Choroid plexus epithelial cell (primary cell): ENCODE results near the gene SMAD9.

Experiments
- DNase-seq: peaks from one replicate; pipeline ENCODE4 v3.0.0-alpha.2; 2010; ENCODE audit warnings: low read depth
- H3K4me3 ChIP-seq: 2 replicates; pipeline ENCODE4 v1.5.1; 2011; ENCODE audit warnings: low read depth, mild to moderate bottlenecking, control low read depth, low read length, moderate library complexity
- TF ChIP-seq, protein P1 (sequence below): conservative IDR thresholded peaks from 2 replicates; pipeline ENCODE4 v1.5.1; 2011; ENCODE audit warnings: low read depth, mild to moderate bottlenecking, control low read depth, inconsistent platforms, low read length, moderate library complexity

Gene SMAD9

DNA sequence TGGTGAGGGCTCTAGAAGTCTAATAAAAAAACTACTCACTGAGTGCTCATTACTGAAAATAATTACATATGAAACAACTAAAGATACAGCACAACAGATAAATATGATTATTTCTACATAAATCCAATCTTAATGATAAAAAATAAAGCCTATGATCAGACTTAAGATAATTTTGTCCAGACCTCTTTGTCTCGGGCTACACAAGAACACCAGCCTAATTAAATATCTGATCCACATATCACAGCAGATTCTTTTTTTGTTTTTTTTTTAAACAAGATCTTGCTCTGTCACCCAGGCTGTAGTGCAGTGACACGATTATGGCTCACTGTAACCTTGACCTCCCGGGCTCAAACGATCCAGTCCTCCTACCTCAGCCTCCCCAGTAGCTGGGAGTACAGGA lies 30.3 kb upstream of the SMAD9 start:
- DNase-seq, result no peak
- no peak overlapping the region for H3K4me3 ChIP-seq
- TF ChIP-seq, protein P1, sequence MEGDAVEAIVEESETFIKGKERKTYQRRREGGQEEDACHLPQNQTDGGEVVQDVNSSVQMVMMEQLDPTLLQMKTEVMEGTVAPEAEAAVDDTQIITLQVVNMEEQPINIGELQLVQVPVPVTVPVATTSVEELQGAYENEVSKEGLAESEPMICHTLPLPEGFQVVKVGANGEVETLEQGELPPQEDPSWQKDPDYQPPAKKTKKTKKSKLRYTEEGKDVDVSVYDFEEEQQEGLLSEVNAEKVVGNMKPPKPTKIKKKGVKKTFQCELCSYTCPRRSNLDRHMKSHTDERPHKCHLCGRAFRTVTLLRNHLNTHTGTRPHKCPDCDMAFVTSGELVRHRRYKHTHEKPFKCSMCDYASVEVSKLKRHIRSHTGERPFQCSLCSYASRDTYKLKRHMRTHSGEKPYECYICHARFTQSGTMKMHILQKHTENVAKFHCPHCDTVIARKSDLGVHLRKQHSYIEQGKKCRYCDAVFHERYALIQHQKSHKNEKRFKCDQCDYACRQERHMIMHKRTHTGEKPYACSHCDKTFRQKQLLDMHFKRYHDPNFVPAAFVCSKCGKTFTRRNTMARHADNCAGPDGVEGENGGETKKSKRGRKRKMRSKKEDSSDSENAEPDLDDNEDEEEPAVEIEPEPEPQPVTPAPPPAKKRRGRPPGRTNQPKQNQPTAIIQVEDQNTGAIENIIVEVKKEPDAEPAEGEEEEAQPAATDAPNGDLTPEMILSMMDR, result no peak

DNA sequence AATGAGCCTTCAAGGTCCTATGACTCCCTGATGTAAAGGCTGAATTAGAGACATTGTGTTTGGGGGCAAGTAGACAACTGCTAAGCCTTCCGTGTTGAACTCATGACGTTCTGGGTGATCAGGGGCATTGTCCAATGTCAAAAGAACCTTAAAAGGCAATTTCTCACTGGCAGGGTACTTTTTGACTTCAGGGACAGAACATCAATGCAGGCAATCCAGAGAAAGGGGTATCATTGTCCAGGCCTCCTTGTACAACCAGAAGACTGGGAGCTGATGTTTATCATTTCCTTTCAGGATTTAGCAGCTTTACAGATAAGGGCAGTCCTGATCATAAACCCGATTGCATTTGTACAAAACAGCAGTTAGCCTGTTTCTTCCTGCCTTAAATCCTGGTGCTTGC lies 25.0 kb upstream of the SMAD9 start:
- TF ChIP-seq, protein P1, result no peak
- H3K4me3 ChIP-seq, result no peak overlapping the region
- no peak for DNase-seq

DNA sequence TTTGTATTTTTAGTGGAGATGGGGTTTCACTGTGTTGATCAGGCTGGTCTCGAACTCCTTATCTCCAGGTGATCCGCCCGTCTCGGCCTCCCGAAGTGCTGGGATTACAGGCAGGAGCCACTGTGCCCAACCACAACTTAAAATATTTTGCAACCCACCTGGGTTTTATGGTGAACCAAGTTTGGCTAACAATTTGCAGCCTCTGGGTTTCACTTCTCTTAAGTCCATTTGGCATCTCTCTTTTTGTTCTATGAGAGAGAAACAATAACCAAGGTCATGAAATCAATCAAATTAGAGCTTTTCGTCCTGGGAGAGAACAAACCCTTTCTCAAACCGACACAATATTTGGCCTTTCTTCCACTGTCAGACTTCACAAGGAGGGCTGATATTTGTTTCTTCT lies 5.6 kb upstream of the SMAD9 start:
- TF ChIP-seq, protein P1, result no peak
- H3K4me3 ChIP-seq, result no peak overlapping the region
- no peak for DNase-seq

DNA sequence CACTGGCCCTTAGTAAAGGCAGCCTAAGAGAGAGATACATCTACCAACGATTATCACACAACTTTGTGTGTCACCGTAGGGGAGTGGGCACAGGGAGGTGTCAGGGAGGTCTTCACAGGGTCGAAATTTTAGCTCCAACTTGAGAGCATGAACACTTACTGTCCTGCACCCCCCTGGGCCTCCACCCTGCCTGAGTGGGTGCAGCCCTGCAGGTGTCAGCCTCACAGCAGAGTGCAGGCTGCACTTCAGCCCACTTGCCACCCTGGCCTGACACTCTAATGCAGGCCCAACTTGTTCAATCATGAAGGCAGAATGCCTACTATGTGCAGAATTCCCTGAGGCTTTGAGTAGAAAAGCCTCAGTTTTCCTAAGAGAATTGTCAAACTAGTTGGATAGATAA lies 4.0 kb upstream of the SMAD9 start:
- no peak overlapping the region for H3K4me3 ChIP-seq
- TF ChIP-seq, protein P1, result no peak
- no peak for DNase-seq

DNA sequence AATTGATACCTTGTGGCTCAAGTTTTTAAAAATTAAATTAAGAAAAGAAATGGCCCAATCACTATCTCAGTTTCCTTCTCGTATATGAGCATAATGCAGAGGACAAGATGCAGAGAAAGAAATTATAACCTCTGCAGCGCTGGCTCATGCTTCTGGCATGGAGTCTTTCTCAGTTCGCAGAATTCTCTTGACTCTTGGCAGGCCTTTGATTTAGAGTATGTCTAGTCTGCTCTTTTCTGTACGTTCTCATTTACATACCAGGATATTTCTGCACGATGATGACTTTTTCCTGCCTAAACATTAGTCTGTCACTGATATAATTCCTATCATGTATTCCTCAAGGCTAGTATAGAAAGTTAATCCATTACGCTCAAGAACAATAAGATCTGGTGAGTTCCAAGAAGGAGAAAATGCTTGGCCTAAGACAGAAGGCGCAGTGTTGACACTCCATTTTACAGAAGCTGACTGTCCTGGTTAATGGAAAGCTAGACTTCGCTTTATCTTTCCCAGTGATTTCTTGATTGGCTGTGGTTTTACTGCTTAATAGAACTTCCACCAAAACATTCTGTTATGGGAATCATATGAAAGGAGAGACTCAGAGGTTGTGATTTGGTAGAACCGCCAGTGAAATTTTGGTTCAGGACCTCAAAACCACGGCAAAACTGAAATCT lies 1.7 kb upstream of the SMAD9 start:
- no peak overlapping the region for H3K4me3 ChIP-seq
- no peak for DNase-seq
- TF ChIP-seq, protein P1, result no peak

DNA sequence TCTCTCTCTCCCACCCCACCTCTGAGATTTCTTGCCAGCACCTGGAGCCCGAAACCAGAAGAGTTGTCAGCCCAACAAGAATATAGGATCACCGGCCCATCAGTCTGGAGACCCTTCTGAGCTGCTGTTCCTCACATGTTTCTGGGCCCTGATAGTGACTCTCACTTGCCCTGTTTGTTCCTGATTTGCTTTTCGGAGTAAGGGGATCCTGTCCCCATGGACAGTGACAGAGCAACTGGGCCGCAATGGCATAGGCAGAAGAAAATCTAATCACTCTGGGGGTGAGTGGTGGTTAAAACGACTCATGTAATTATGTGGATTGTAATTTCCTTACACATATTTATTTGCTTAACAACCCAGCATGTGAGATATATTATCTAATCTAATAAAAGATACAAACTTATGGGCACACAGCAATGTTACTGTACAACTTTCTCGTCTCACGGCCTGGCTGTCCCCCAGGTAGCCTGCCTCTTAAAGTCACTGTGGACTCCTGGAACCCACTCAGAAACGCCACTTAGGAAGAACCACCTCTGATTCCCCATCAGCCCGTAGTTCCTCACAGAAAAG lies 663 bp upstream of the SMAD9 start:
- H3K4me3 ChIP-seq, result peak overlapping the region; percentile 68
- TF ChIP-seq, protein P1, result no peak
- DNase-seq, result no peak
